ENCODE results near the gene CD248. TPM values are rescaled to one million over a fixed set of nuclear protein-coding genes. Genes with fewer than 3 reads are reported as not detected.

The CD248 gene
- not detected in 5 replicates for total RNA-seq (2022; extraction: Qiagen RNA extraction)

DNA sequence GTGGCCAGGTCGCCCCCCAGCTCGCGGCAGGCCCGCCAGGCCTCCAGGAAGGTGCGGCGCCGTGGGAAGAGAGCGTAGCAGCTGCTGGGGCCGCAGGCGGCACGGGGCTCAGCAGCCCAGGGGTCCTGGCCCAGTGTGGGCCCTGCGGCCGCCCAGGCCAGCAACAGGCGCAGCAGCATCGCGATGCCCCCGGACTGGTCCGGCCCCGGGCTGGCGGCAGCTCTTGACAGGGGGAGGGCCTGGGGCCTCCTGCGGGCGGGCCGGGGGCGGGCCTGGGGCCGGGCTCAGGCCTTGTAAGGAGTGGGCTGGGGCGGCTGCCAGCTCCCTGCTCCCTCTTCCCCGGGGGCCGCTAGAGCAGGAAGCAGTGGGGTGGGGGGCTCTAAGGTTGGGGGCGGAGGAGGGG lies at the start of gene CD248:
Gene CD248, minus strand, starts transcription at position 196 of the 403 bp plus-strand sequence. Its CDS starts 17 bp downstream, at position 179.

DNA sequence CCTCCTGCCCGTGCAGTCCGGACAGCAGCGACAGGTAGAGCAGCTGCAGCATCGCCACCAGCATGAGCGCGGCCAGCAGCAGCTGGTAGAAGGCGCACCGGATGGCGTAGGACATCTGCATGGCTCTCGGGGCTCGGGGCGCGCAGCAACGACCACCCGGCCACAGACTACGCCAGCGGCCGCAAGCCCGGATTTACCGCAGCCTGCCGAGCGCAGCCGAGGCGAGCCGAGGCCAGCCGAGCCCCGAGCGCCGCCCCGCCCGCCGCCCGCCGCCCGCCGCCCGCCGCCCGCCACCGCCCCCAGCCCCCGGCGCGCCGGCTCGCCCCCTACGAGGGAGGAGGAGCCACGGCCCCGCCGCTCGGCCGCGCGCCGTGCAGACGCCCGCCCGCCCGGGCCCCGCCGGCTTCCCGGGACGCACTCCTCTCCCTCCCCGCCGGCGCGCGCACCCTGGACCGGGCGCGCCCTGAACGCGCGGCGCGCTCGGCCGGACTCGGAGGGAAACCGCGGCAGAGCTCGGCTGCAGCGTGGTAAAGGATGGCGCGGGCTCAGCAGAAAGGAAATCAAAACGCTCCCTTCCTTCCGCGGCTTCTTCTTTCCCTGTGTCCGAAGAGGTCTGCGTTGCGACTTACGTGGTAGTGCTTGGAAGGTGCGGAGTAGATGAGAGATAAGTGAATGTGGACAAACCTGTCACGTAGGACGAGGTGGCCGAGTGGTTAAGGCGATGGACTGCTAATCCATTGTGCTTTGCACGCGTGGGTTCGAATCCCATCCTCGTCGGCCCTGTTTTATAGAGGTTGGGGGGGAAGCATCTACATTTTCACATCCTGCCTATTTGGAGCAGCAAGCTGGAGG lies 30.8 kb upstream of the CD248 start, which contains the start of gene B4GAT1:
Gene B4GAT1, minus strand, starts transcription at position 205 of the 852 bp plus-strand sequence. Its CDS starts 84 bp downstream, at position 121.

DNA sequence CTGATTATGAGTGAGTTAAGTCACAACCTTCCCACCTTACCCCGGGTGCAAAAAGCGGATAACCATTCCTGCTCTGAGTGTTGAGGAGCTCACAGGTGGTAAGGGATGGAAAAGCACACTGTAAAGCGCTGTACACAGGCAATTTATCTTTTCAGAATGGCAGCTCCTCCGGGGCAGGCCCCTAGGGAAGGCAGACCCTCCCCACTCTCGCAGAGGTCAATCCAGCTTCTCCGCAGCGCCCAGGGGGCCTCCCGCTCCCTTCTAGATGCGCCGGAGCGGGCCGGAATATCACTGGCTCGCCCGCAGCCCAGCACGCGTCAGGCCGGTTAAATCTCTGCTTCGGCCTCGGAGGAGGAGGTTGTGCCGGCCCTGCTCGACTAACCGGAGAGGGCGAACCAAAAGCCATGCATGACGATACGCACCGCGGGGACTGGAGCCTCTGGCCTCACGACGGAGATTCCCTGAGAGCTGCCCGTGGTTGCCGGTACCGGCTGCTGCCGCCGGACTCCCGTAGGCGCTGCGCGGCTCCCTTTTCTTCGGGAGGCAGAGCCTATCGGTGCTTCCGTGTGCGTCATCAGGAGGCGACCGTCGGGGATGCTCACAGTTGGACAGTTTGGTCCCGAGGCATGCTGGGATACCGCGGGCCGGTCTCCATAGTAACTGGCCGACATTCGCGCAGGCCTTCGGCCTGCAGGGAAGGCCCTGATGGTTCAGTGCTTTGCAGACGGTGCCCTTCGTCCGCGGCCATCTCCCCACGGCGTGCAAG lies 27.9 kb upstream of the CD248 start, which contains the start of gene BRMS1:
Gene BRMS1, minus strand, starts transcription at position 555 of the 766 bp plus-strand sequence. CDS start 2,870 bp downstream, outside the sequence.

DNA sequence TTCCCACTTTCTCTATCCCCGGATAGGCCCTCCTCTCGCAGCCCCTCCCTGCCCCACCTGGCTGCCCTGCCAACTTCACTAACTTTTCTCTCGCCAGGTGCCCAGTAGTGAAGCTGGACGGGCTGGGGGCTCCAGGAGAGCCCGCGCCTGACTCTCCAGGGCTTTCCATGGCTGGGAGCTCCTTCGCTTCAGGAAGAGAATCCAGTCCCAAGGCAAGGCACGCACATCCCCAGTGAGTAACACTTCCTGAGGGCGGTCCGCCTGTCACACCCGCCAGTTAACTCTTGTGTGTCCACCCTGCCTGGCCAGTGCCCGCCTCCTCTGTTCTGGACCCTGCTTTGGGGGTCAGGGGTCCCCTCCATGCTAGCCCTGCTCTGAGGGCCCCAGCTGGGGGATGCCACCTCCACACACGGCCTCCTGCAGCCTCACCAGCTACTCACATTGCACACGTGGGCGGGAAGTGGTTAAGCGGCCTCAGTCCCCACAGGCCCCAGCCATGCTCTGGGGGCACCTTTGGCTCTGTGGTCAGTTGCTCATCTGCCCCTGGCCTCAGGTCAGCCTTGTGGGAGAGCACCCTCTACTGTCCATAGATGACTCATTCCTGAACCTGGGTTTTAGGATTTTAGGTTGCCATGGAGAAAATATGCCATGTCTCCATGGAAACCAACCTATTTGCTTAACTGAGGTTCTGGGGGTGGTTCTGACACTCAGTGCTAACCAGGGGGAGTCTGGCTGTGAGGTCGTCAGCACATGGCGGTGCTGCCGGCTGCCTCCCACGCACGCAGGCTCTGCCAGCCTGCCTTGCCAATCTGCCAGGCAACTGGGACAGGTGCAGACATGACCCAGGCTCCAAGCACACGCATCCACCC lies 19.6 kb upstream of the CD248 start, which contains the start of gene RIN1:
Gene RIN1, minus strand, starts transcription at position 201 of the 869 bp plus-strand sequence. Its CDS starts 32 bp downstream, at position 169.

GRCh38 chr11:66291706-66292542 lies 24.9 kb downstream of the CD248 start, which contains the start of gene TMEM151A:
TMEM151A (plus strand) TSS chr11:66291894; CDS start chr11:66292014, 120 bp downstream.

DNA sequence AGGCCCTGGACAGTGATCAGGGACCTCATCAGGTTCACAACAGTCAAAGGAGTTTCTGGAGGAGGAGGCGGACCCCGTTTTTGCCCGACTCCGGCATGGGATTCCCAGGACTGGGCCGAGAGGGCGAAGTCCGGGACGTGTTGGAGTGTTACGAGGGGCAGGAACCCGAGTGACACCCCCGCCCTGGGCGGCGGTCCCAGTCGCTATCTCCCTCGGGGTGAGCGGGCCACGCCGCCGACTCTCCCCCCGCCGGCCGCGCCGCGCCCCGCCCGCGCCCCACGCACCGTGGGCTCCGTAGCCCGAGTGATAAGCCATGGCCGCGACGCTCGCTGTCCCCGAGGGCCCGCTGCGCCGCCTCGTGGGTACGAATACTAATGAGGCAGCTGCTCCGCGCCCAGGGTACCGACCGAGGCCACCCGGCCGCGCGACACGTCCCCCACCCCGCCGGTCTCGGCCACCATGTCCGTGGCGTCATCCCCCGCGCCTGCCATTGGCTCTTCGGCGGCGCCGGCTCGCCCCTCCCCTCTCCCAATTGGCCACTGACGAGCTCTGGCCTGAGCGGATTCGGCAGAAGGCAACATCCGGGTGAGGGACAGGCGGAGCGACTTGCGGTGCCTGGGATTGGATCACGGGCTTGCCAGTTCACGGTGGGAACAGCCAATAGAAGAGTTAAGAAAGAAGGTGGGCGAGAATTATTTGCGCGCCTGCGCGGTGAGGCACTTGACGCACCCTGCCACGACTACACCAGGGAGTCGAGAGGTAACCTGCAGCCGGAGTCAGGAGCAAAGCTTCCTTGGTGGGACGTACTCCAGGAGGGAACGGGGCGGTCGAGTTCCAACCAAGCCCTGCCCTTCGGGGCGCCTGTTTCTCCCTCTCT lies 27.9 kb downstream of the CD248 start, which contains the start of gene YIF1A:
Gene YIF1A, minus strand, starts transcription at position 473 of the 877 bp plus-strand sequence. Its CDS starts 158 bp downstream, at position 315.

DNA sequence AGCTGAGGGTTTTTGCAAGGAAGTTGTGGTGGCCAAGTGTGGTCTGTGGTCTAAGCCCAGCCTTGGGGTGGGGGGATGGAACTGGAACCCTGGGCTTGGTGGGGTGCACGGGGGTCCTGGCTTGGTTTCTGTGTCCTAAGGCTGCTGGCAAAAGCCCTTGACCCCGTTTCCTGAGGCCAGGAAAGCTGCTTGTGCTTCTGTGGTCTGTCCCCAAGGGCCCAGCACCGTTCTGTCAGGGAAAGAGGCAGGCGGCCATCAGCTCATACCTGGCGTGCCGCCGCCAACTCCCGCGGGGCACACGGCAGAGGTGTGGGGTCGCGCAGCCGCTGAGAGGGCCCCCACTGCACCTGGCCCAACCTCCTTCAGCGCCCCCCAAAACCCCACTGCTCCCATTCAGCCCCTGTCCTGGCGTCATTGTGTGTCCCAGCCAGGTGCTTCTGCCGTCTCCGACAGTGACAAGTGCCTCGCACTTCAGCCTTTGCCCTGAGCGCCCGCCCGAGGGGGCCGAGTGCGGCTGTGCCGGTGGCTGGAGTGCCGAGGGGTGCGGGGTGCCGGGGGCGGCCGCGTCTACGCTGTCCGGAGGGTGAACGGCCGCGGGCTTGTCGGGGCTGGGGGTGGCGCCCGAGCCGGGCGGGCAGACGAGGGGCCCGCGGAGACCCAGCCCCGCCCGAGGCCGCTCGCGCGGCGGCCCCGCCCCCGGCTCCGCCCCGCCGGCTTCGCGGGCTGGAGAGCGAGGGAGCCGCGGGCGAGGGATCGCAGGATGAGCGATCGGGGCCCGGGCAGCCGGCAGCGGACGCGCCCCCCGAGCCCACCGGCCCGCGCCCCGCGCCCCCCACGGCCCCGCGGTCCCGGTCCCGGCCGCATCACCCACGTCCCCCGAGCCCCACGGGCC lies 39.1 kb downstream of the CD248 start, which contains the start of gene CNIH2:
Gene CNIH2, plus strand, starts transcription at position 705 of the 892 bp plus-strand sequence. CDS start 282 bp downstream, outside the sequence.

DNA sequence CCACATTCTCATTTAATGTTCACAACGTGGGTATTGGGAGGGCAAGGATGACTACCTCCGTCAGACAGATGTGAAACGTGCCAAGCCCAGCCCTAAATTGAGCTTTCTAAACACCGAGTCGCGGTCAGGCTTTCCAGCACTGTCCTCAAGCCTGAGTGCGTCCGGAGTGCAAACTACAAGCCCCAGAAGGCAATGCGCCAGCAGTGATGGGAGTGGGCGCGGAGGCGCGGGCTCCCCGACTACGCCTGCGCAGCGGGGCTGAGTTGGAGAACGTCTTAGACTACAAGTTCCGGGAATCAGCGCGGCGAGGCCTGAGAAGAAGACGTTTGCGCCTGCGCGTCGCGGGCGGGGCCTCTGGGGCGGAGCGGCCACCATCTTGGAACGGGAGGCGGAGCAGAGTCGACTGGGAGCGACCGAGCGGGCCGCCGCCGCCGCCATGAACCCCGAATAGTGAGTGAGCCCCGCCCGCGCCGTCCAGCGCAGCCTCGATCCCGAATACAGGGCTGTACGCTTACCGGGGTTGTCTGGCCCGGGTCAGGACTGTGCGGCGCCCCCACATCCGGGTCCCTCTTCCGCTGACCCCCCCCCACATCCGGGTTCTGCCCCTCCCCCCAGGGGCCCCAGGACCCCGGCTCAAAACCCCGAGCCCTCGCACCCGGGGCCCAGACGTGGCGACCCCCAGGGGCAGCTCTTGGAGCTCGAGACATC lies 48.4 kb downstream of the CD248 start, which contains the start of gene RAB1B:
Gene RAB1B, plus strand, starts transcription at position 396 of the 708 bp plus-strand sequence. Its CDS starts 41 bp downstream, at position 437.

Other genes with a start within 250 kb of the CD248 start
- 61.9 to 105 TPM (median 92.3 TPM) in 5 replicates for gene PACS1, start 246.8 kb downstream of the CD248 start, total RNA-seq (2022; extraction: Qiagen RNA extraction)
- gene KLC2, start 59.3 kb downstream of the CD248 start, total RNA-seq (2022; extraction: Qiagen RNA extraction): 31.6 to 50.9 TPM (median 48.2 TPM) in 5 replicates
- 120 to 159 TPM (median 153 TPM) in 5 replicates for gene RAB1B, start 48.4 kb downstream of the CD248 start, total RNA-seq (2022; extraction: Qiagen RNA extraction)
- 1.3 to 2.9 TPM (median 2.5 TPM) in 5 replicates for gene CNIH2, start 38.9 kb downstream of the CD248 start, total RNA-seq (2022; extraction: Qiagen RNA extraction)
- gene YIF1A, start 27.9 kb downstream of the CD248 start, total RNA-seq (2022; extraction: Qiagen RNA extraction): 90.1 to 113 TPM (median 106 TPM) in 5 replicates
- gene TMEM151A, start 25.1 kb downstream of the CD248 start, total RNA-seq (2022; extraction: Qiagen RNA extraction): 2.0 to 3.8 TPM (median 3.5 TPM) in 5 replicates
- 20.7 to 33.8 TPM (median 31.2 TPM) in 5 replicates for gene RIN1, start 19.4 kb upstream of the CD248 start, total RNA-seq (2022; extraction: Qiagen RNA extraction)
- gene BRMS1, start 28.1 kb upstream of the CD248 start, total RNA-seq (2022; extraction: Qiagen RNA extraction): 76.8 to 96.5 TPM (median 84.8 TPM) in 5 replicates
- 13.4 to 15.6 TPM (median 14.6 TPM) in 5 replicates for gene B4GAT1, start 30.6 kb upstream of the CD248 start, total RNA-seq (2022; extraction: Qiagen RNA extraction)
- 6.1 to 9.8 TPM (median 9.1 TPM) in 5 replicates for gene SLC29A2, start 54.7 kb upstream of the CD248 start, total RNA-seq (2022; extraction: Qiagen RNA extraction)
- gene NPAS4, start 104.0 kb upstream of the CD248 start, total RNA-seq (2022; extraction: Qiagen RNA extraction): 0.03 TPM in 1 of 5 replicates, not detected in the others
- 96.3 to 115 TPM (median 107 TPM) in 5 replicates for gene MRPL11, start 121.8 kb upstream of the CD248 start, total RNA-seq (2022; extraction: Qiagen RNA extraction)
- 3.4 to 5.2 TPM (median 4.5 TPM) in 5 replicates for gene PELI3, start 149.9 kb upstream of the CD248 start, total RNA-seq (2022; extraction: Qiagen RNA extraction)
- 48.9 to 58.4 TPM (median 56.0 TPM) in 5 replicates for gene DPP3, start 163.4 kb upstream of the CD248 start, total RNA-seq (2022; extraction: Qiagen RNA extraction)
- gene BBS1, start 193.6 kb upstream of the CD248 start, total RNA-seq (2022; extraction: Qiagen RNA extraction): 6.1 to 10.0 TPM (median 9.4 TPM) in 5 replicates
- 7.1 to 14.1 TPM (median 13.2 TPM) in 5 replicates for gene ZDHHC24, start 229.0 kb upstream of the CD248 start, total RNA-seq (2022; extraction: Qiagen RNA extraction)
- gene ACTN3, start 229.9 kb upstream of the CD248 start, total RNA-seq (2022; extraction: Qiagen RNA extraction): 0.04 to 0.06 TPM (median 0.04 TPM) in 4 of 5 replicates, not detected in the other

Measured in A549 treated with dexamethasone at 1 μM for 4 hours (cell line).